GM20431 (cell line): Measurements from ENCODE around the gene MCUR1.
"Not testable (repeated sequence)": the region's sequence is repeated elsewhere in the genome, so short reads cannot be mapped to it uniquely, and the experiment has no call there.

Experiments
- in situ Hi-C: fragments of 300-500 bp; cut with MseI, MboI; formaldehyde crosslinking; loops from one replicate; pipeline ENCODE4 v1.15.0; 2020; ENCODE audit warnings: low sequenced_read_pairs; ENCODE audit not compliant: unreplicated experiment

Gene MCUR1

DNA sequence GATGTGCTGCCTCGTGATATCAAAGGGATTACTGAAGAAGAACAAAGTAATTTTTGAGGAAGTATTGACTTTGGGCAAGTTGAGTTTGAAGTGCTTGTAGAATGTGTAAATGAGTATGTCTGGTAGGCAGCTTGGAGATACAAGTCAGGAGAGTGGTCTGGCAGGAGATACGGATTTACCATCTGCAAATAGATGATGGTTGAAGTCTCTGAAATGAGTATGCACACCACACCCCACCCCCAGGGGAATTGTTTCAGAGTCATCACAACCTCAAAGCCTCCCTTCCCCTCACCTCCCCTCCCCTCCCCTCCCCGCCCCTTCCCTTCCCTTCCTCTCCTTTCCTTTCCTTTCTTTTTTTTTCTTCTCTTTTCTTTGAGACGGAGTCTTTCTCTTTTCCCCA is 16.4 kb upstream of the MCUR1 start:
- in situ Hi-C loops = no loop called here

DNA sequence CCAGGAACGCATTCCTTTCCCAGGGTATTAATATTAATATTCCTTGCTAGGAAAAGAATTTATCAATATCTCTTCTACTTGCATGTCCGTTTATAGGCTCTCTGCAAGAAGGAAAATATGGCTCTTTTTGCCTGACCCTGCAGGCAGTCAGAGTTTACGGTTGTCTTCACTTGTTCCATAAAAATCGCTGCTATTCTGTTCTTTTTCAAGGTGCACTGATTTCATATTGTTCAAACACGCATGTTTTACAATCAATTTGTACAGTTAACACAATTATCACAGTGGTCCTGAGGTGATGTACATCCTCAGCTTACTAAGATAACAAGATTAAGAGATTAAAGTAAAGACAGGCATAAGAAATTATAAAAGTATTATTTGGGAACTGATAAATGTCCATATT is 15.1 kb upstream of the MCUR1 start:
- in situ Hi-C loops = not testable (repeated sequence)

DNA sequence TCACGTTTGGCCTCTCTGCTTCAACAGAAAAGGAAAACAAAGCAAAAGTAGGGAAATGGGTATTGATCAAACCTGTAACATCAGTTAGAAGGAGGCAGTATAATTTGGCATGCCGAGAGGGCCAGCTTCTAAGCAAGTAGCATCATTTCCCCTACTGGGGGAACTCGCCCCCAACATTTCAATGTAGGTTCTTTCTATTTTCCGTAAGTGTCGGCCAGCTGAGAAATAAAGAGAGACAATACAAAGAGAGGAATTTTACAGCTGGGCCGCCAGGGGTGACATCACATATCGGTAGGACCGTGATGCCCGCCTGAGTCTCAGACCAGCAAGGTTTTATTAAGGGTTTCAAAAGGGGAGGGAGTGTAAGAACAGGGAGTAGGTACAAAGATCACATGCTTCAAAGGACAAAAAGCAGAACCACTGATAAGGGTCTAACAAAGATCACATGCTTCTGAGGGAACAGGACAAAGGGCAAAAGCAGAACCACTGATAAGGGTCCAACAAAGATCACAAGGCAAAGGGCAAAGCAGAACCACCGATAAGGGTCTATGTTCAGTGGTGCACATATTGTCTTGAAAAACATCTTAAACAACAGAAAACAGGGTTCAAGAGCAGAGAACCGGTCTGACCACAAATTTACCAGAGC is 14.4 kb upstream of the MCUR1 start:
- in situ Hi-C loops = not testable (repeated sequence)

DNA sequence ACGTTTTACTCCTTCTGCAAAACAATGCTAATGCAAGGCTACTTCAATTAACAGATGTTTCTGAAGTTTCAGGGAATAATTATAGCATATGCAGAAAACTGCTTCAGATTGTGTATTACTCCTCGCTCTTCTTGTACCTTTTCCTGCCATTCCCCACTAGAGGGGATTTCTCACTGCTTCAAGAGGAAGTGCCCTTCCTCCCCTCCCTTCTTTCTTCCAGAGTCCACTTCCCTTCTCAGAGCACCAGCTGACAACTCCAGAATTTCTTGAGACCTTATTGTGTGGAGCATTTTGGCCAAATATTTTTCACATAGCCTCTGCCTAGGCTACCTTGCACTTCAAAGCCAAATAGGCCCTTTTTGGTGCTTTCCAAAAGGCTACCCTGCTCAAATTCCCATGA is 12.7 kb upstream of the MCUR1 start:
- in situ Hi-C loops = no loop called here

DNA sequence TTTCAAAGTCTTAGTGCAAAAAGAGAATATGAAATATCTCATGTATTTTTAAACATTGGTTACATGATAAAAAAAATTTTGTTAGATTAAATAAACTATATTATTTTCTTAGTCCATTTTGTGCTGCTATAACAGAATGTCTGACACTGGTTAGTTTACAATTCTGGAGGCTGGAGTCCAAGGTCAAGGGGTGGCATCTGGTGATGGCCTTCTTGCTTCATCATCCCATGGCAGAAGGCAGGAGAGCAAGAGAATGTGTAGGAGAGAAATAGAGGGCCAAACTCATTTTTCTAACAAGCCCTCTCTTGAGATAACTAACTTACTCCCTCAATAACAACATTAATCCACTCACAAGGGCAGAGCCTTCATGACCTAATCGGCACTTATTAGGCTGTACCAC is 11.5 kb upstream of the MCUR1 start:
- in situ Hi-C loops = no loop called here

DNA sequence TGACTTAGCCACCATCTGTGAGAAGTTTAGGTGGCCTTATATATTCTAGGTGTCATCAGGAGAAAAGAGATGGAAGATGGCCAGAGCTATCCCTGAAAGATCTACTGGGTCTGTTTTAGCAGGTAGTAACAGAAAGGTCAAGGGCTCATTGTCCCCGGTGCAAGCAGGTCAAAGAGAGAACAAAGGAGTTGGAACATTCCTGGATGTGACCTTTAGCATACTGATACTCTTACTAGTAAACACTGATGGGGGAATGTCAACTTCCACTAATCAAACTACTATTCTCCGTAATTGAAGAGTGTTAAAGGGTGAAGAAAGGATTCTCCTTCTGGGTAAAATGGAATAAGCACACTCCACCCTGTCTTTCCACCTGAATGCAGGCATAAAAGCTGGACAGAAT is 4.0 kb upstream of the MCUR1 start:
- in situ Hi-C loops = no loop called here

DNA sequence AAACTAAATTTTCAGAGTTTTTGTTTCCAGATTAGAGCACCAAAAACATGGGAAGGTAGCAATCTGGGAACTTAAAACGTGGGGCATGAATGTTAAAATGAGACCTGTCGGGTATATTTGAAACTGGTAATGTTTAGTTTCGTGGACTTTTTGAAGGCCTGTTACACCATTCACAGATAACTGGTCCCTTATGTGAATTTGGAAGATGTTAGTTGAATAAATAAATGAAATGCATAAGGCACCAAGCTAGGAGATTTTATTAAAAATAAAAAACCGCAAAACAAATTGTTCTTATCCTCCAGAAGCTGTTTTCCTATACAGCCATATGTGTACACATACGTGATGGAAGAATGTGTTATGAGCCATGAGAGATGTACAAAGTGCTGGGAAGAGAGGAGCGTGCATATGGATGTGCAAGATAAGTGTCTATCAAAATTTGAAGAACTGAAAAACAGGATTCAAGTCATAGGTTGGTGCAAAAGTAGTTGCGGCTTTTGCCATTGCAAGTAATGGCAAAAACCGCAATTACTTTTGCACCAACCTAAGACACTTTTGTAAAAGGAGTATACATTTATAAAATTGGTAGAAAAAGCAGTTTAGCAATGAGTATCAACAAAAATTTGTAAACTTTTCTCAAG is 700 bp upstream of the MCUR1 start:
- in situ Hi-C loops = no loop called here

DNA sequence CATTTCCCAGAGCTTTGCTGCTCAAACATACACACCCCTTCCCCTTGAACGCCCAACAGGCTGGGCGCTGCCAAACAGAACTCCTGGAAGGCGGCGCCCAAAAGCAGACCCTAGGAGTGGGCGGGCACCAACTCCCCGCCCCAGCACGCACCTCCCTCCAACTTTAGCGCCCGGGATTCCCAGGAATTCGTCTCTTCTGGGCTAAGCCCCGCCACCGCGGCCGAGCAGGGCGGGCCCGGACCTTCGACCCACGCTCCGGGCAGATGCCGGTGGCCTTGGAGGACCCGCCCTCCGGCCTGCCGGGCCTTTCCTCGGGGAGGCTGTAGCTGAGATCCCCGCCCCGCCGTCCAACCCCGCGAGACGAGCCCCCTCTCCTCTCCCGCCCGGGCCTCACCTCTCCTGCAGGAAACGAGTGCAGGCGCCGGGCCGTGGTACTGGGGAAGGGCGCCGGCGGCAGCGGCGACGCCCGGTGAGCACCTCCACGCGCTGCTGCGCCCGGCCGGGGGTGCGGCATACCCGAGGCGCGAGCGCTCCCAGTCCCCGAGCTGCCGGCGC is 659 bp downstream of the MCUR1 start:
- in situ Hi-C loops = no loop called here

DNA sequence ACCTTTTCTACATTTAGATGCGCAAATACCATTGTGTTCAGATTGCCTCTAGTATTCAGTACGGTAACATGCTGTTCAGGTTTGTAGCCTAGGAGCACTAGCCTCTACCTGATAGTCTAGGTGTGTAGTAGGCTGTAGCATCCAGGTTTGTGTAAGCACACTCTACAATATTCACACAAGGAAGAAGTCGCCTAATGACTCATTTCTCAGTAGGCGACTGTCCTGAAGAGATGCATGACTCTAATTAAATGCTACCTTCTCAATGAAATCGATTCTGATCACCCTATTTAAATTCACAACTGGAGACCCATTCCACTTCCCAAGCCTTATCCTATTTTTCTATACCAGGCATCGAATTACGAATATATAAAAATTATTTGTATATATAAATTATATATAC is 1.3 kb downstream of the MCUR1 start:
- in situ Hi-C loops = no loop called here

DNA sequence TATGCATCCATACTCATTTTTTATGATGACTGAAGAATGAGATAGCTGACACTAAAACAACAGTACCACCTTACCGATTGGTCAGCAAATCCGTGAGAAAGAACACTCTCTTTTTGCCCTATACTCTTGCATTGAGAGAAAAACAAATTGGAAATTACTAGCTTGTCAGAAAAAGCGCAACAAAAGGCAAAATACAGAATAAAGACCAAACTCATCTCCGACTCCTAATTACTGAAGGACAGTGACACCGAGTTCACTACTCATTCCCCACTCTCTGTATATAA is 2.1 kb downstream of the MCUR1 start:
- in situ Hi-C loops = no loop called here

DNA sequence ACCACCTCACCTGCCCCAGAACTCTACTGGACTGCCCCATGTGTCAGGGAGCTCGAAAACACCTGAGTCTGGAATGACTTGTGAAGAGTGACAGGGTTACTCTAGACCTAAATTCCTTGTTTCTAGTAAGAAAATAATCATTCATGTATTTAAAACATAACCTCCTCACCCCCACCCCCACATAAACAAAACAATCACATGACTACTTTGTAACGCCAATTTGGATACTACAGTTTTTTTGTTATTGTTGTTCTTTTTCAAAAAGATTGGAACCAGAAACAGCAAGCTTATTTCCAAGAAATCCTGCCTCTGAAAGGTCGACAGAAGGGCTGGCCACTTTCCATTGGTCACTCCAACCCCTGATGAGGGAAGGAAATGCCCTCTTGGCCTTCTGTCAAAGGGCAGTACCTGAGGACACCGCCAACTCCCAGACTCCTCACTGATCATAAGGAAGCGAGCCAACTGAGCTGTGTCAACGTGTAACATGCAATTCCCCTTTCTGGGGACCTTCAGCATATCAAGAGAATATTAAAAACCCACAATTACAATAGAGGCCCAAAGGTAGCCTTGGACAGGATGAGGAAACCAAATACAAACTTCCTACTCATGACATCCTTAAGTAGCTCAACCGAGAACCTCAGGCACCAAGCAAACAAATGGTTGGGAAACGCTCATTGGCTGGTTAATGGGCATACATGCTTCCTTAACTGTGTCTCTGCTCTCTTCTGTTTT is 2.6 kb downstream of the MCUR1 start:
- in situ Hi-C loops = no loop called here

DNA sequence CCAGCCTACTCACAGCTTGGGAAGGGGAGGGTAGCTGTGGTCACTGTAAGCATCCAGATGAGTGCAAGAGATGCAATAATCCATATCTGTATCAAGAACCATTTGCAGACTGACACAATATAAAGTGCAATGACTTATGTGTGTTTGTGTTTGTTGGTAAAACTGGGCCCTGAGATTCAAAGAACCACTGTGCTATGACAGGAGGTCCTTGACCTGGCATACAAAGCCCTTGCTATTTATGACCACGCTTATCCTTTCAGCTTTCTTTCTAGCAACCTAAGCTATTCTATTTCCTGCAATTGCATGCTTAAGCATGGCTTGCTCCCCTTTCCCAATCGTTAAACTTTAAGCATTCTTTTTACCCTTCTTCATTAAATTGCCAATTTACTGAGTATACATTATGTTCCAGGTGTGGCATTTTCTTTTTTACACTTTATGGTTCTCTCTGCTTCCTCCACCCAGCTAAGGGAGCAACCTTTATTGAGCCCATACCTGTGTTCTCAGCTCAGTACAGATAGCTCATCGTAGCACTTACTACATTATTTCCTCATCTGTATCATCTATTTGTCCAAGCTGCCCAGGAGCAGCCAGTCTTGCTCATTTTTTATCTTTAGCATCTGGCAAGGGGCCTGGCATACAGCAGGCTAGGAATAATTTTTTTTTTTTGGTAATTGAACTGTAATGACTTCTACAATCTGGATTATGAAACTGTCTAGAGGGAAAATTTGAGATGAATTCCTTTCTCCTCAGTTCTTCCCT is 3.5 kb downstream of the MCUR1 start:
- in situ Hi-C loops = no loop called here

DNA sequence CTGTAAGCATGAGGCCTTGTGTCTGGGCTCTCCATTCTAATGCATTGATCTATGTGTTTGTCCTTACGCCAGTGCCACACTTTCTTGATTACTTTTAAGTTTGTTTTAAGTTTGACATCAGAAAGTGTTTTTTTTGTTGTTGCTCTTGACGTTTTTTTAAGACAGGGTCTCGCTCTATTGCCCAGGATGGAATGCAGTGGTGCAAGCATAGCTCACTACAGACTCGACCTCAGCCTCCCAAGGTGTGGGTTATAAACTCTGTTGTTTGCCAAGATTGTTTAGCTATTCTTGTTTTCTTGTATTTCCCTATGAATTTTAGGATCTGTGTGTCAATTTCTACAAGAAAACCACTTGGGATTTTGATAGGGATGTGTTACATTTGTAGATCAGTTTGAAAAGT is 5.6 kb downstream of the MCUR1 start:
- in situ Hi-C loops = no loop called here

DNA sequence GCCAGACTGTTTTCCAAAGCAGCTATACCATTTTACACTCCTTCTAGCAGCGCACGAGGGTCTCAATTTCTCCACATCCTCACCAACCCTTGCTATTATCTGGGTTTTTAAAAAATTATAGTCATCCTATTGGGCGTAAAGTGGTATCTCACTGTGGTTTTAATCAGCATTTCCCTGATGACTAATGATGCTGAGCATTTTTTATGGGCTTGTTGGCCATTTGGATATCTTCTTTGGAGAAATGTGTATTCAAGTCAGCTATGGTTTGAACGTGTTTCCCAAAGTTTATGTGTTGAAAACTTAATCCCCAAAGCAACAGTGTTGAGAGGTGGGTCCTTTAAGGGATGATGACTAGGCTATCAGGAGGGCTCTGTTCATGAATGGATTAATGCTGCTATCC is 6.7 kb downstream of the MCUR1 start:
- in situ Hi-C loops = no loop called here

DNA sequence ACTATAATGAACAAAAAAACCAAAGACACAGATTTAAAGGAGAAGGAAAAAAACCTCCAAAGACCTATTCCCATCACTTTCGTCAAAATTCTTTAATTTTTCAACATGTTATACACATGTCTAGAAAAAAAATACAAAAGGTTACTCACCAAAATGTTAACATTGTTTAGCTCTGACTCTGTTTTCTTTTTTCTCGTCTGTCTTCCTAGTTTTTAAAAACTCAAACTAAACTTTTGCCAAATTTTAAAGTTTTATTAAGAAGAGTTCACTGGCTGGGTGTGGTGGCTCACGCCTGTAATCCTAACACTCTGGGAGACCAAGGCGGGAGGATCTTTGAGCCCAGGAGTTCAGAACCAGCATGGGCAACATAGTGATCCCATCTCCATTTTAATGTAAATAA is 10.8 kb downstream of the MCUR1 start:
- in situ Hi-C loops = no loop called here

DNA sequence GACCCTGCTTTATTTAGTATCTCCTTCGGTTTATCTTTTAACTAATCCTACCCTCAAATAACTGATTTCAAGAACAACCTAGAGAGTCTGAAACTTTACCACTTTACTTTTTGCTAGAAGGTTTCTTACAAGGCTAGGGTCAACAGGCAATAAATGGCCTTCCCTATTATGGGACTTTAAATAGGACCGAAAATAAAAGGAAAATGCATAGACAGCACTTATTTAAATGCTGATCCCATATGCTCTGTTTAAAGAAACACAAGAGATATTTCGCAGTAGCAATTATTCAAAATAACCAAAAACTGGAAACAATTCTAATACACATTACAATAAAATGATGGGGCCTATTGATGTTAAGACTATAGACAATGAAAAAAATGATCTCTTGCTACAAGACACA is 13.7 kb downstream of the MCUR1 start:
- in situ Hi-C loops = no loop called here

DNA sequence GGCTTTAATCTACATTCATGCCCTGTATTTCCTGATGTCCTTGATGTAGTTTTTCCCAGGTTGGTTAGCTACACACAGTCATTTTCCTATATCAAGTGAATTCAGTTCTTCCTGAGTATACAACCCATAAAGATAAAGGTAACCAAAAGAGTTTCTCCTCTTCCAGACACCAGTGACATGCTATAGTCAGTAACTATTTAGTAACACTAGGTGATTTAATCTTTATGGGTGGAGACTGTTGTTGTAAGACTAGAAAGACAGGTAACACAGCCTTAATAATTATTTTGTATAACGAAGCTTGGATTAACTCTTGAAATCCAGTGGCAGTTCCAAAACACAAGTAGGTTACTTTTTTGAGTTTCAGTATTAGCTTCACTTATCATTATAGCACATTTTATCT is 17.6 kb downstream of the MCUR1 start:
- in situ Hi-C loops = no loop called here

DNA sequence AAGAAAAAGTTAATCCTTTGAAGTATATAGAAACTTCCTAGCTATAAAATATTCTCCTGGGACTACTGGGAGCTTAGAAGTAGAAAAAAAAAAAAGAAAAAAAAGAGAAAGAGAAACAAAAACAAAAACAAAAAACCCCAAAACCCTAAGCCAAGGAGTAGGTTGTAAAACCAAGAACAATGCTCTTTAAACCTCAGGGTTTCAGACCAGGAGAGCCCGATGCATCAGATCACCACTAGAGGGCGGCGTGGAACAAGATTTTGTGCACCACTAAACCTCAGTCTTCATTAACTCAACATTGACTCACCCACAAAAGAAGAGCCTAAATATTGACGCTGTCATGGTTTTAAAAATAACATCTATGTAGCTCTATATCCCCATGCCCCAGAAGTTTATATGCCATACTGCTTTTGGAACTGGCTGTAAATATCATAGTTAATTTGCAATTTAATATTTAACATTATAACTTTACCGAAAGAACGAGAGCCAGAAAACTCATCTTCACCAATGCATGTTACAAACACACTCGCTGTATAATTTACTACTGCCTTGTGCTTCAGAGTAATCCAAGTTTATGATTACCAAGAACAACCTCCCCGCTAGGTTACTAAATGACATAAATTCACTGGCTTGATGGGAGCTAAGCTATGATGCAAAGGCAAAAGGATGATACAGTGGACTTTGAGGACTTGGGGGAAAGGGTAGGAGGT is 19.2 kb downstream of the MCUR1 start:
- in situ Hi-C loops = no loop called here

DNA sequence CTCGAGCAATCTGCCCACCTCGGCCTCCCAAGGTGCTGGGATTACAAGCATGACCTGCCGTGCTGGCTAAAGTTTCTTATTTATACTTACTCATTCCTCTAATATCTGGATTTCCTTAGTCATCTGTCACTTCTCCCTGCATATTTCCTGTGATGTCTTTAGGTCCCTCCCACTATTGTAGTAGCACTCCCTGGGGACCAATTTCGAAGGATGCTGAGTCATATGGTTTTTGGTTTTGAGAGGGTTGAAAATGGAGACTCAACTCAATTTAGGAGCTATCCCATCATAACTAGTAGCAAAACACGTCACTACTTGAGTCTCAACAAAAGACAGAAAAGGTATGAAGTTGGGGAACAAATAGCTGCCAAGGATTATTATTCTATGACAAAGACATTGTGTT is 20.2 kb downstream of the MCUR1 start:
- in situ Hi-C loops = no loop called here

DNA sequence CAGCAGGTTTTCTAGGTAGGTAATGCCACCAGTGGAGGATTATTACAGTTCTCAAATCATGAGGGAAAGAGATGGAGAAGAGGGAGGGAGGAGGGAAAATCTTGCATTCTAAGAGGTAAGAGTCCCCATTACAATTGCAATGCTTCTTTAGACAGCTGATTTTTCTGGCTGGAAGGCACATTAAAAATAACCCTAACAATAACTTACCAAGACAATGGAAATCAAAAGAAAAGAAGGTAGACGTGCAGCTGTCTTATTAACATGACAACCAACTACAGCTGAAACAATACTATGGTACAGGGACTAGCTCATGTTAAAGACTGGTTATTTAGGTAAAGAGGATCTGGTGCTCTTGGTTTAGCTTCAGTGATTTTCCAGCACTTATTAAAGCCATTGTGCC is 24.6 kb downstream of the MCUR1 start:
- in situ Hi-C loops = no loop called here
